ENCODE data around the gene ANKDD1B. TPM values are rescaled to one million over a fixed set of nuclear protein-coding genes. Genes with fewer than 3 reads are reported as not detected.

Gene ANKDD1B
- total and polyA plus RNA-seq, 2 of the 8 experiments (the other 6 are each of a cell fraction or from before 2014, with no cell fraction given) = 0.08 to 0.22 TPM

DNA sequence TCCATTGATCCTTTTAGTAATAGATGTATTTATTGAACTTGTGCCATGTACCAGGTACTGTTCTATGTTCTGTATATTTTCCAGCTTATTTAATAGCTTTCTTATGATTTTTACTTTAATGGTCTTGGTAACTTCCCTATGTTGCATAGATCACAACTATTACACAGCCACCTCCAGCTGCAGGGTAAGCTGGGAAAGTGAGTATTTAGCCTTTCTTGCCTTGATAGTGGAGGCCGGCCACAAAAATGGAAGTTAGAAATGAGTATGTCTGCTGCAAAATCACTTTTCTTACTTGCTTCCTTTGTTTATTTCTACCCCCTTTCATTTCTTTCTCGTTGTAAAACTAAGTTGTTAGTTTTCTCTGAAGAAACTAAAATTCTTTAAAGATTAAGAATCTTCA is 43.1 kb upstream of the ANKDD1B start:
- CTCF ChIA-PET (ENCODE audit: partially characterized antibody) = interaction anchor here (0.6 to 1.7 kb wide), 3 partner anchors 8 to 285 kb away, joined by 3 to 4 read pairs (median 3); no protein-coding TSS in a partner anchor
- no peak overlapping the region for H2BK12ac ChIP-seq (ENCODE audit: low read depth, low read length)

More for the DNA sequence above, 43.1 kb upstream of the ANKDD1B start:
- no peak overlapping the region for H4K5ac ChIP-seq (ENCODE audit: insufficient read length, low read depth, low read length)
- no peak overlapping the region for H3K14ac ChIP-seq (ENCODE audit: insufficient read length)
- no peak overlapping the region for H4K8ac ChIP-seq (ENCODE audit: extremely low read depth, insufficient read depth, low read length)
- no peak overlapping the region for H3K27ac ChIP-seq (ENCODE audit: low read depth, low read length)
- H3K79me2 ChIP-seq (ENCODE audit: control insufficient read depth in 1 of 2, insufficient read depth in 2 of 2, low read length in 2 of 2) = no peaks in the 10 kb centered on the region
- POLR2A ChIA-PET (ENCODE audit: partially characterized antibody) = no interaction called here
- FAIRE-seq = no peak
- no peaks in the 10 kb centered on the region for H4K20me1 ChIP-seq (replicated peaks in 1 of 2; ENCODE audit: control insufficient read depth in 1 of 2, insufficient read depth in 2 of 2, low read length in 2 of 2)
- no peak overlapping the region for H3K9ac ChIP-seq (replicated peaks in 1 of 4; ENCODE audit: extremely low read depth in 1 of 4, low read depth in 3 of 4, low read length in 3 of 4)
- no peaks in the 10 kb centered on the region; a peak in 1 of 7 replicates for H3K4me1 ChIP-seq (replicated peaks in 1 of 4; ENCODE audit: control insufficient read depth in 3 of 4, insufficient read depth in 4 of 4, low read length in 3 of 4)
- no peak overlapping the region for H3K18ac ChIP-seq (ENCODE audit: extremely low read depth, low read length)
- H3K23ac ChIP-seq (ENCODE audit: insufficient read length) = no peak overlapping the region
- peaks cover 0 to 2% of the 10 kb centered on the region in 2 experiments; a peak in 1 of 4 replicates for H3K9me3 ChIP-seq (ENCODE audit: insufficient read depth in 2 of 2, low read depth in 1 of 2, low read length in 1 of 2)
- no peak overlapping the region for H3K4me3 ChIP-seq (ENCODE audit: extremely low read depth in 1 of 4, insufficient read depth in 2 of 4, low read depth in 3 of 4, low read length in 4 of 4)
- H2BK15ac ChIP-seq (ENCODE audit: low read length) = no peak overlapping the region
- H3K4me2 ChIP-seq (ENCODE audit: insufficient read depth in 1 of 2, low read depth in 2 of 2, low read length in 2 of 2) = no peak overlapping the region
- no peak for DNase-seq (ENCODE audit: low read depth in 1 of 2, low spot score in 2 of 2)
- no peak overlapping the region for H3K56ac ChIP-seq (replicated peaks; ENCODE audit: insufficient read length, low read depth, low read length)
- H2BK5ac ChIP-seq (ENCODE audit: low read depth, low read length) = no peak overlapping the region
- no peak overlapping the region for H2BK120ac ChIP-seq (replicated peaks; ENCODE audit: low read depth, low read length)
- no peak overlapping the region for H2BK20ac ChIP-seq (ENCODE audit: low read length)
- 86% methylated on average over 2 of the region's 2 CpGs; no CpG with 5 or more reads in 1 of the 2 experiments for WGBS, 2 experiments (ENCODE audit: extremely low coverage in 1 of 2, insufficient coverage in 1 of 2, insufficient read length in 1 of 2, insufficient replicate concordance in 2 of 2, low coverage in 1 of 2, low lambda C conversion rate in 2 of 2, missing lambda C conversion rate in 1 of 2)
- H3K27me3 ChIP-seq (replicated peaks in 1 of 4; ENCODE audit: control insufficient read depth in 3 of 4, extremely low read depth in 1 of 4, insufficient read depth in 3 of 4, low read length in 3 of 4) = no peaks in the 10 kb centered on the region
- no peaks in the 10 kb centered on the region for H3K79me1 ChIP-seq (ENCODE audit: low read depth, low read length)
- H2AFZ ChIP-seq (ENCODE audit: low read length) = no peak overlapping the region
- no peaks in the 10 kb centered on the region; a peak in 1 of 8 replicates for H3K36me3 ChIP-seq (ENCODE audit: control insufficient read depth in 2 of 4, insufficient read depth in 4 of 4, low read length in 3 of 4)
- H4K91ac ChIP-seq (replicated peaks; ENCODE audit: insufficient read length, low read length) = no peak overlapping the region
- TF ChIP-seq CHD1 (IDR thresholded peaks at IDR 0.05; ENCODE audit: low read depth, low read length) (no peak), FOSL1 (IDR thresholded peaks at IDR 0.05; ENCODE audit: insufficient read depth, low read depth, low read length) (no peak), EGR1 (IDR thresholded peaks at IDR 0.05; ENCODE audit: borderline replicate concordance, low read depth, low read length) (no peak), KDM1A (IDR thresholded peaks at IDR 0.05; ENCODE audit: borderline replicate concordance, low read length) (no peak), GABPA (IDR thresholded peaks at IDR 0.05; ENCODE audit: borderline replicate concordance, insufficient read depth, low read length) (no peak), CEBPB (IDR thresholded peaks at IDR 0.05; ENCODE audit: low read depth, low read length) (no peak), BCL11A (IDR thresholded peaks at IDR 0.05; ENCODE audit: low read depth in 2 of 2, low read length in 2 of 2) (no peak), TBP (IDR thresholded peaks at IDR 0.05; ENCODE audit: low read depth, low read length) (no peak), BACH1 (IDR thresholded peaks at IDR 0.05; ENCODE audit: low read length) (no peak), TAF7 (optimal IDR thresholded peaks at IDR 0.05; ENCODE audit: borderline replicate concordance, low read depth, low read length) (no peak), TCF12 (IDR thresholded peaks at IDR 0.05; ENCODE audit: low read depth, low read length) (no peak)
- TF ChIP-seq, protein P1, sequence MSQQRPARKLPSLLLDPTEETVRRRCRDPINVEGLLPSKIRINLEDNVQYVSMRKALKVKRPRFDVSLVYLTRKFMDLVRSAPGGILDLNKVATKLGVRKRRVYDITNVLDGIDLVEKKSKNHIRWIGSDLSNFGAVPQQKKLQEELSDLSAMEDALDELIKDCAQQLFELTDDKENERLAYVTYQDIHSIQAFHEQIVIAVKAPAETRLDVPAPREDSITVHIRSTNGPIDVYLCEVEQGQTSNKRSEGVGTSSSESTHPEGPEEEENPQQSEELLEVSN (IDR thresholded peaks at IDR 0.05) = no peak
- no peaks in the 10 kb centered on the region for H3K23me2 ChIP-seq (ENCODE audit: low read depth, low read length)
- H2AK5ac ChIP-seq (ENCODE audit: low read depth, low read length) = no peak overlapping the region
- H3K4ac ChIP-seq (replicated peaks; ENCODE audit: insufficient read length, low read depth, low read length) = no peak overlapping the region

Data from H1 (cell line).